Measurements from ENCODE around the gene KIAA1755. TPM values are rescaled to one million over a fixed set of nuclear protein-coding genes. Genes with fewer than 3 reads are reported as not detected.

Gene KIAA1755
- total RNA-seq, 1 donor from 2014 or later, result not detected

DNA sequence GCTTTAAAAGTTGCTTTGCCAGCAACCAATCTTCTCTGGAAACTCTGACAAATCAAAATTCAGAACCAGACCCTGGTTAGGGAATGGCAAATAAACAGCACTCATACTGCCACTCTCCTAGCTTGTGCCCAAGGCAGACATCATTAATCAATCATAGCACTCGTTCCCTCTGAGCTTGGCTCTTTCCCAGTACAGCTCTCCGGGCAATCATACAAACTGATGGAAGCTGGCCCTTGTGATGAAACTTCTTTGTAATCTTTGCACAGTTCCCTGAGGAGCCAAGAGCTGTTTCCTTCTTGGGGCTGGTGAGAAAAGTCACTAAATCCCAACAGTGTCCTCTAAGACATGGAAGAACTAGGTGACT is 34.7 kb downstream of the KIAA1755 start:
- CTCF ChIA-PET, result interaction anchor here (1.7 to 12.7 kb wide), 2 partner anchors 10 to 166 kb away, joined by 5 to 307 read pairs; no protein-coding TSS in a partner anchor
- no peak overlapping the region for H3K4me3 Mint-ChIP-seq
- TF ChIP-seq, protein P1, sequence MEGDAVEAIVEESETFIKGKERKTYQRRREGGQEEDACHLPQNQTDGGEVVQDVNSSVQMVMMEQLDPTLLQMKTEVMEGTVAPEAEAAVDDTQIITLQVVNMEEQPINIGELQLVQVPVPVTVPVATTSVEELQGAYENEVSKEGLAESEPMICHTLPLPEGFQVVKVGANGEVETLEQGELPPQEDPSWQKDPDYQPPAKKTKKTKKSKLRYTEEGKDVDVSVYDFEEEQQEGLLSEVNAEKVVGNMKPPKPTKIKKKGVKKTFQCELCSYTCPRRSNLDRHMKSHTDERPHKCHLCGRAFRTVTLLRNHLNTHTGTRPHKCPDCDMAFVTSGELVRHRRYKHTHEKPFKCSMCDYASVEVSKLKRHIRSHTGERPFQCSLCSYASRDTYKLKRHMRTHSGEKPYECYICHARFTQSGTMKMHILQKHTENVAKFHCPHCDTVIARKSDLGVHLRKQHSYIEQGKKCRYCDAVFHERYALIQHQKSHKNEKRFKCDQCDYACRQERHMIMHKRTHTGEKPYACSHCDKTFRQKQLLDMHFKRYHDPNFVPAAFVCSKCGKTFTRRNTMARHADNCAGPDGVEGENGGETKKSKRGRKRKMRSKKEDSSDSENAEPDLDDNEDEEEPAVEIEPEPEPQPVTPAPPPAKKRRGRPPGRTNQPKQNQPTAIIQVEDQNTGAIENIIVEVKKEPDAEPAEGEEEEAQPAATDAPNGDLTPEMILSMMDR (IDR thresholded peaks at IDR 0.05), result no peak
- intact Hi-C loops (cut with micrococcal nuclease), result loop anchor here (10.0 kb wide), 1 partner anchor 529 kb away; no protein-coding TSS in a partner anchor
- no peak overlapping the region for H3K27ac Mint-ChIP-seq
- H3K36me3 Mint-ChIP-seq (ENCODE audit: low read depth), result no peaks in the 10 kb centered on the region
- no peaks in the 10 kb centered on the region for H3K9me3 Mint-ChIP-seq
- DNase-seq, result no peak
- peaks cover 3% of the 10 kb centered on the region for H3K4me1 Mint-ChIP-seq
- no peak for ATAC-seq (ENCODE audit: low read depth)
- POLR2A ChIA-PET, result interaction anchor here (1.5 kb wide), 1 partner anchor 193 kb away, joined by 4 read pairs; the partner anchor contains the start of genes RPRD1B and TTI1
- H3K27me3 Mint-ChIP-seq, result peaks cover 9% of the 10 kb centered on the region

DNA sequence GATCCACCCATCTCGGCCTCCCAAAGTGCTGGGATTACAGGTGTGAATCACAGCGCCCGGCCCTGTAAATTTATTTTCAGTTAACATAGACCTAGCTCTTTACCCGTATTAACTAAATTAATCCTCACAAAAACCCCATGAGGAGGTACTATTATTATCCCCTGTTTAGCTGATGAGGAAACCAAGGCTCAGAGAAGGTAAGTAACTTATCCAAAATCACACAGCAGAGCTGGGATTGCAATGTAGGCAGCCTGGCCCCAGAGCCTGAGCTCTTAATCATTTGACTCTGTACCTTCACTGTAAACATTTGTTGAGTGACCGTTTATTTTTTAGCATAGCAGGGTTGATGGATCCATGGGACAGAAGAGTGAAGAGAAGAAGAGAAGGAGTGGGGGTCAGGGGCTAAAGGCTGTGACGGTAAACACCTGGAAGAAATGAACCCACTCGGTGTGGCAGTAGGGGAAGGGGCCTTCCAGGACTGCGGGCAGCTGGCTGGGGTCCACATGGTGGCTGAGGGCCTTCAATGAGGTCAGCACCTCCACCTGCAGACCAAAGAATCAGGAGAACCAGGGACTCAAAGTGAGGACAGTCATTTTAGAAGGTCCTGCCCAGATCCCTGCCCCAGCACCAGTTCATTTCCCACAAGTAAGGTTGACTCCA is 35.2 kb downstream of the KIAA1755 start:
- POLR2A ChIA-PET, result interaction anchor here (1.5 kb wide), 1 partner anchor 192 kb away, joined by 4 read pairs; the partner anchor contains the start of genes RPRD1B and TTI1
- intact Hi-C loops (cut with micrococcal nuclease), result loop anchor here (10.0 kb wide), 1 partner anchor 529 kb away; no protein-coding TSS in a partner anchor
- no peaks in the 10 kb centered on the region for H3K9me3 Mint-ChIP-seq

DNA sequence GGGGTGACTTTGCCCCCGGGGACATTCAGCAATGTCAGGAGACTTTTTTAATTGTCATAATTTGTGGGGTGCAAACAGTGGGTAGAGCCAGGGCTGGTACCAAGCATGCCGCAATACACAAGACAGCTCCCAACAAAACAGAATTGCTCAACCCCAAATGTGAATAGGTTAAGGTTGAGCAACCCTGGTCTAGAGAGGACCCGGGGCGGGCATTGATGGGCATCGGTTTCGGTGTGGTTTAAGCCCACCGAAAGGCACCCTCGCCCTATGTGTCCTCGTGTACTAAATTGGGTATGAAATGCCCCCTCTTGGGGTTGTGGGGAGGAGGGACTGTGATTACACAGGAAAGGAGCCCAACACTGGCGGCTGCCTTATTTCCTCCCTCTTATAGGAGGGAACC is 36.0 kb downstream of the KIAA1755 start:
- no peaks in the 10 kb centered on the region for H3K36me3 Mint-ChIP-seq (ENCODE audit: low read depth)
- H3K4me1 Mint-ChIP-seq, result peaks cover 3% of the 10 kb centered on the region
- CTCF ChIA-PET, result interaction anchor here (1.7 to 12.7 kb wide), 2 partner anchors 9 to 165 kb away, joined by 5 to 307 read pairs; no protein-coding TSS in a partner anchor
- ATAC-seq (ENCODE audit: low read depth) (no peak), DNase-seq (no peak)
- no peak overlapping the region for H3K27ac Mint-ChIP-seq
- H3K4me3 Mint-ChIP-seq, result no peak overlapping the region
- TF ChIP-seq, protein P1 (IDR thresholded peaks at IDR 0.05), result no peak
- H3K27me3 Mint-ChIP-seq, result peaks cover 7% of the 10 kb centered on the region
- intact Hi-C loops (cut with micrococcal nuclease), result loop anchor here (10.0 kb wide), 1 partner anchor 530 kb away; no protein-coding TSS in a partner anchor
- no peaks in the 10 kb centered on the region for H3K9me3 Mint-ChIP-seq
- POLR2A ChIA-PET, result interaction anchor here (1.5 kb wide), 1 partner anchor 191 kb away, joined by 4 read pairs; the partner anchor contains the start of genes RPRD1B and TTI1

More for the DNA sequence above, 35.2 kb downstream of the KIAA1755 start:
- Mint-ChIP-seq H3K4me3 (no peak overlapping the region), H3K27ac (no peak overlapping the region), H3K4me1 (peaks cover 3% of the 10 kb centered on the region), H3K36me3 (ENCODE audit: low read depth) (no peaks in the 10 kb centered on the region), H3K27me3 (peaks cover 7% of the 10 kb centered on the region)
- CTCF ChIA-PET, result interaction anchor here (1.7 to 12.7 kb wide), 2 partner anchors 10 to 166 kb away, joined by 5 to 307 read pairs; no protein-coding TSS in a partner anchor
- DNase-seq (no peak), ATAC-seq (ENCODE audit: low read depth) (no peak)
- TF ChIP-seq, protein P1 (IDR thresholded peaks at IDR 0.05), result no peak

DNA sequence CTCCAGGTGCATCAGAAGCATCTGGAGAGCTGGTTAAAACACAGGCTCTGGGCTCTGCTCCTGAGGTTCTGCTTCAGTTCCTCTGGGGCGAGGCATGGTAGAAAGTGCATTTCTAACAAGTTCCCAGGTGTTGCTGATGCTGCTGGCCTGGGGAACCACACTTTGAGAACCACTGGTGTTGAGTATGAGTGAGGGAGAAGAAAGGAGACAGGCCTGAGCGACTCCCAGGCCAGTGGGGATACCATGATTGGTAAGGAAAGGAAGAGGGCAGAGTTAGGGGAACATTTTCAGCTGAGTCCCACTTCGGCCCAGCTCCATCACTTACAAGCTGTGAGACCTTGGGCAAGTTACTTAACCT is 36.8 kb downstream of the KIAA1755 start:
- no peak overlapping the region for H3K4me3 Mint-ChIP-seq

More for the DNA sequence above, 36.8 kb downstream of the KIAA1755 start:
- Mint-ChIP-seq H3K36me3 (ENCODE audit: low read depth) (no peaks in the 10 kb centered on the region), H3K27me3 (peaks cover 7% of the 10 kb centered on the region), H3K4me1 (peaks cover 3% of the 10 kb centered on the region), H3K9me3 (no peaks in the 10 kb centered on the region), H3K27ac (no peak overlapping the region)
- TF ChIP-seq, protein P1 (IDR thresholded peaks at IDR 0.05), result no peak
- intact Hi-C loops (cut with micrococcal nuclease), result loop anchor here (10.0 kb wide), 1 partner anchor 531 kb away; no protein-coding TSS in a partner anchor
- ChIA-PET POLR2A (no interaction called here), CTCF (interaction anchor here (0.8 to 12.7 kb wide), 3 partner anchors 148 to 663 kb away, joined by 3 to 307 read pairs (median 81); no protein-coding TSS in a partner anchor)
- ATAC-seq (ENCODE audit: low read depth) (no peak), DNase-seq (no peak)

Data from activated B cell treated with CpG ODN at 0.5 μM for 24 hours (primary cell).